Measurements from ENCODE around the gene PSKH1. TPM values are rescaled to one million over a fixed set of nuclear protein-coding genes. Genes with fewer than 3 reads are reported as not detected.

Gene PSKH1
- polyA plus RNA-seq (ENCODE audit: insufficient read length in 3 of 3) = 10 to 100 TPM; 38.0 to 42.6 (median 41.5) TPM
- long read RNA-seq, donor 1, transcript PSKH1-201 (3 exons, 3,481 nt) = major isoform, 6 of 9 reads
- long read RNA-seq, donor 1, partial matches to known transcripts = 0 of 9 reads
- long read RNA-seq, donor 1, other reads (novel, unspliced or antisense) = 0 of 9 reads
- long read RNA-seq, donor 2, transcript PSKH1-201 (3 exons, 3,481 nt) = major isoform, 18 of 31 reads
- long read RNA-seq, donor 2, partial matches to known transcripts = 9 of 31 reads
- long read RNA-seq, donor 2, other reads (novel, unspliced or antisense) = 0 of 31 reads
- long read RNA-seq, donor 3, transcript PSKH1-201 (3 exons, 3,481 nt) = major isoform, 10 of 21 reads
- long read RNA-seq, donor 3, partial matches to known transcripts = 7 of 21 reads
- long read RNA-seq, donor 3, other reads (novel, unspliced or antisense) = 0 of 21 reads
- long read RNA-seq, donor 4, transcript PSKH1-201 (3 exons, 3,481 nt) = major isoform, 12 of 32 reads
- long read RNA-seq, donor 4, partial matches to known transcripts = 15 of 32 reads
- long read RNA-seq, donor 4, other reads (novel, unspliced or antisense) = 0 of 32 reads
- long read RNA-seq, donor 5, partial matches to known transcripts = 5 of 10 reads
- long read RNA-seq, donor 5, other reads (novel, unspliced or antisense) = 0 of 10 reads
- long read RNA-seq, donor 6, transcript PSKH1-201 (3 exons, 3,481 nt) = major isoform, 8 of 11 reads
- long read RNA-seq, donor 6, partial matches to known transcripts = 0 of 11 reads
- long read RNA-seq, donor 6, other reads (novel, unspliced or antisense) = 0 of 11 reads
- long read RNA-seq, donor 7, transcript PSKH1-201 (3 exons, 3,481 nt) = major isoform, 6 of 19 reads
- long read RNA-seq, donor 7, transcript PSKH1-202 (2 exons, 1,509 nt) = major isoform, 6 of 19 reads
- long read RNA-seq, donor 7, partial matches to known transcripts = 7 of 19 reads
- long read RNA-seq, donor 7, other reads (novel, unspliced or antisense) = 0 of 19 reads
- long read RNA-seq, donor 8, transcript PSKH1-201 (3 exons, 3,481 nt) = major isoform, 7 of 7 reads
- long read RNA-seq, donor 8, partial matches to known transcripts = 0 of 7 reads
- long read RNA-seq, donor 8, other reads (novel, unspliced or antisense) = 0 of 7 reads
- long read RNA-seq, donor 9, transcript PSKH1-202 (2 exons, 1,509 nt) = minor isoform, 7 of 50 reads
- long read RNA-seq, donor 9, transcript PSKH1-201 (3 exons, 3,481 nt) = major isoform, 19 of 50 reads
- long read RNA-seq, donor 9, partial matches to known transcripts = 23 of 50 reads
- long read RNA-seq, donor 9, other reads (novel, unspliced or antisense) = 0 of 50 reads
- long read RNA-seq, donor 10, transcript PSKH1-201 (3 exons, 3,481 nt) = major isoform, 8 of 19 reads
- long read RNA-seq, donor 10, transcript PSKH1-202 (2 exons, 1,509 nt) = minor isoform, 6 of 19 reads
- long read RNA-seq, donor 10, partial matches to known transcripts = 5 of 19 reads
- long read RNA-seq, donor 10, other reads (novel, unspliced or antisense) = 0 of 19 reads
- long read RNA-seq, donor 11, partial matches to known transcripts = 0 of 5 reads
- long read RNA-seq, donor 11, other reads (novel, unspliced or antisense) = 0 of 5 reads
- long read RNA-seq, donor 12, transcript PSKH1-201 (3 exons, 3,481 nt) = major isoform, 10 of 43 reads
- long read RNA-seq, donor 12, transcript PSKH1-202 (2 exons, 1,509 nt) = minor isoform, 5 of 43 reads
- long read RNA-seq, donor 12, partial matches to known transcripts = 28 of 43 reads
- long read RNA-seq, donor 12, other reads (novel, unspliced or antisense) = 0 of 43 reads
- long read RNA-seq, donor 13, partial matches to known transcripts = 0 of 3 reads
- long read RNA-seq, donor 13, other reads (novel, unspliced or antisense) = 0 of 3 reads
- long read RNA-seq, donor 14 = 0 reads
- long read RNA-seq, donor 15 = 0 reads
- long read RNA-seq, donor 16, transcript PSKH1-201 (3 exons, 3,481 nt) = major isoform, 15 of 25 reads
- long read RNA-seq, donor 16, partial matches to known transcripts = 7 of 25 reads
- long read RNA-seq, donor 16, other reads (novel, unspliced or antisense) = 0 of 25 reads

GRCh38 chr16:67892899-67893742 is at the start of gene PSKH1:
PSKH1 (plus strand) TSS chr16:67893254; CDS start chr16:67908750, 15,496 bp downstream.
- DNase-seq = peak; percentile 96

GRCh38 chr16:67843343-67843765 is 49.7 kb upstream of the PSKH1 start:
- no peak for DNase-seq

GRCh38 chr16:67844497-67844896 is 48.6 kb upstream of the PSKH1 start:
- no peak for DNase-seq

GRCh38 chr16:67845291-67846062 is 47.6 kb upstream of the PSKH1 start:
- no peak for DNase-seq

- DNase-seq = no peak
These were observed 47.1 kb upstream of the PSKH1 start for GRCh38 chr16:67846063-67846319.

- peak; percentile 97 for DNase-seq
These were observed 46.6 kb upstream of the PSKH1 start, which contains the start of gene NUTF2 for GRCh38 chr16:67846320-67847063. NUTF2 (plus strand) TSS chr16:67846933; CDS start chr16:67865131, 18,198 bp downstream.

GRCh38 chr16:67847064-67847861 is 45.8 kb upstream of the PSKH1 start, which contains the start of gene CENPT:
CENPT (minus strand) TSS chr16:67847693; CDS start chr16:67833859, 13,834 bp downstream.
- DNase-seq = no peak

- DNase-seq = no peak
These were observed 44.9 kb upstream of the PSKH1 start for GRCh38 chr16:67848118-67848517.

- DNase-seq = no peak
These were observed 39.4 kb upstream of the PSKH1 start for GRCh38 chr16:67853670-67854069.

GRCh38 chr16:67855789-67856188 is 37.3 kb upstream of the PSKH1 start:
- no peak for DNase-seq

GRCh38 chr16:67856927-67857546 is 36.0 kb upstream of the PSKH1 start:
- no peak for DNase-seq

GRCh38 chr16:67857547-67858233 is 35.4 kb upstream of the PSKH1 start:
- DNase-seq = no peak

GRCh38 chr16:67858500-67858899 is 34.6 kb upstream of the PSKH1 start:
- no peak for DNase-seq

GRCh38 chr16:67860589-67861398 is 32.3 kb upstream of the PSKH1 start:
- no peak for DNase-seq

GRCh38 chr16:67861877-67862276 is 31.2 kb upstream of the PSKH1 start:
- DNase-seq = no peak
